SH-SY5Y (cell line): ENCODE results near the gene DCBLD1.

Experiments used
- GATA2 ChIP-seq: IDR thresholded peaks from 2 replicates; pipeline ENCODE4 v1.6.1; 2011; ENCODE audit warnings: mild to moderate bottlenecking, low read depth, low read length
- GATA3 ChIP-seq: IDR thresholded peaks from 2 replicates; pipeline ENCODE4 v1.6.1; 2011; ENCODE audit warnings: low read depth, mild to moderate bottlenecking, low read length, moderate library complexity

- TF ChIP-seq GATA3 (no peak), GATA2 (no peak)
These were observed 60.0 kb downstream of the DCBLD1 start for GRCh38 chr6:117542493-117542892.
